GM18502 (cell line): ENCODE measurements around the gene CAT.

Experiments
- ATAC-seq: cut with Tn5 transposase; IDR thresholded peaks from one replicate; pipeline ENCODE4 v1.9.1; 2021; ENCODE audit warnings: mild to moderate bottlenecking; ENCODE audit not compliant: unreplicated experiment, poor library complexity

CAT gene

DNA sequence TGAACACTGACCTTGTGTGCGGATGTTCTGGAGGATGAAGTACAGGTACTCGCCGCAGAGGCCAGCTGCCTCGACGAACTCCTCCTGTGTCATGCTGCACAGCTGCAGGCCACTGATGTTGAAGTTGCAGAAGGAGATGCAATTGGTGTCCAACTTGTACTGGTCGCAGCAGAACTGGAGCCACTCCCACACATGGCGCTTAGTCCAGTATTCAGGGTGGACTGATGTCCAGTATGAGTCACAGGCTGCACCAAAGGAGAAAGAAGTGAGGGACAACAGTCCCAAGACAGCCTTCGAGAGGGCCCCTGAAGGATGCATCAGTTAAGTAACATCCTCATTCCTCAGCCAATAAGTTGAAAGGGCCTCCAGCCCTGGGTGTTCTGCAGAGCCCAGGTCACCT, 54.7 kb downstream of the CAT start:
- ATAC-seq = no peak

DNA sequence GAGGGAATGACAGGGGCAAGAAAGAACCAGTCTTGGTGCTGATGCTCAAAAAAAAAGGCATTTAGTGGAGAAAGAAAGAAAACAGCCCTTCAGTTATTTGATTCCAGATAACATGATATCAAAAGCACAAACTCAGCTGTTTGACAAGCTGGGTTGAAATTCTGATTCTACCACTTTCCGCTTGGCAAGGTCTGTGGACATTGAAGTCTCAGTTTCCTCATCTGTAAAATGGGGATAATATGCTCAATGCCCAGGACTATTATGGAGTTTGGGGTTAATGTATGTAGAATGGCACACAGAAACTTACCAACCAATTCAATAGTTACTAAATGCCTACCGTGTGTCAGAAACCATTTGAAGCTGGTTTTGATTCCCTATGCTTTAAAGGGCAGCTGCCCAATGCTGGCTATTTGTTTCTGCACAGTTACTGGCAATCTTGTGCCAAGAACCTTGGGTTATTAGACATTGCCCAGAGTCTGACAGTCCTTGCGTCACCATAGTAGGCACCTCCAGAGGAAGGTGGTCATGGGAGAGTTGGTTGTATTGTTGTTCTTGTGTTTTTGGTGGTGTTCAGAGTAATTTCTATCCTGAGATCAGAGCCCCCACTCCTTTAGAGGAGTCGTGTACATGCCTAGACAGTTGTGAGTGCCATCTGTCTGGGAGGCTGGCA, 55.3 kb downstream of the CAT start:
- ATAC-seq = no peak

DNA sequence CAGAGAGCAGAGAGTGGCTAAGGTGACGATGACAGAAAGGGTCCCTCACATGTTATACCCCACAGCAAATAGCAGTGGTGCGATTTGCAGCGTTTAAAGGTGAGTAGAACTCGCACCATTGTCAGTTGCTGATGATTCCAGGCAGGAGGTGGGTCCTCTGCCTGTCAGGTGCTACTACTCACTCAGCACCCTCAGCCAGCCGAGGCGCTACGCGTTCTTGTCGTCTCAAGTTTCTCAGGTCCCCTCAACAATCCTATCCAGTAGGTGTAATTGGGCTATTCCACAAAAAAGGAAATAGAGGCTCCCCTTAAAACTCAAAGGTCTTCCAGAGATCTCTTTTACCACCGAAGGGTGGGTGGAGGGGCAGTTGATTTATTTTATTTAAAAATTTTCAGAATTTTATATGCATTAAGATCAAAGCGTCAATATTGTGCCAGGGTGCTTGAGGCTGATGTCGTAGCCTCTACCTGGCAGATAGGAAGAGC, 56.5 kb downstream of the CAT start:
- ATAC-seq = no peak

DNA sequence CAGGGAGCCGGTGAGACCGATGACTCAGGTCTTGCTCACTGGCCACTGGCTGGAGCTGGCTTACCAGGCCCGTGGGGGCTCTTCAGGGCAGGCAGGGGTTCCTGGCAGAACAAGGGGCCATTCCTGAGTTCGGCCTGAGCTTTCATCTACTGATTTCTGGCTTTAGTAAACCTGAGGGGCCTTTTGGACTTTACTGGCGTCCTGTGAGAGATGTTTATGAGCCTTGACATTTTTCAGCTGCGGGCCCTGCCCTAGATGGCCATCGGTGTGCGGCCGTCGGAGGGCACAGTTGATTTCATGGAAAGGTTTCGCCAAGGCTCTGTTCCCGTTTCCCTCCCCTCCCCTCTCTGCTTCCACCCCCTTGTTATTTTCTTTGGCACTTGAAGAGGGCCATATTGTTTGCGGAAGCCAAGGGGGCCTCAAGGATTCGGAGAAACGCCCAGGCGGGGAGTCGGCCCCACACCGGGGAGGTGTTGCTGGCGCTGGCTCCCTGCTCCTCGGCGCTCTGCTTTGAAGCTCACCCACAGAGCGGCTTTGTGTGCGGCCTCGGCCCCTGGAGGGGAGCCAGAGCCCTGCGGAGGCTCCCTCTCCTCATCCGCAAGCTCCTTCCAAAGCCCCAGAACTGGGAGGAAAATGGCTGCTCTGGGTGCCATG, 57.1 kb downstream of the CAT start:
- ATAC-seq = no peak

DNA sequence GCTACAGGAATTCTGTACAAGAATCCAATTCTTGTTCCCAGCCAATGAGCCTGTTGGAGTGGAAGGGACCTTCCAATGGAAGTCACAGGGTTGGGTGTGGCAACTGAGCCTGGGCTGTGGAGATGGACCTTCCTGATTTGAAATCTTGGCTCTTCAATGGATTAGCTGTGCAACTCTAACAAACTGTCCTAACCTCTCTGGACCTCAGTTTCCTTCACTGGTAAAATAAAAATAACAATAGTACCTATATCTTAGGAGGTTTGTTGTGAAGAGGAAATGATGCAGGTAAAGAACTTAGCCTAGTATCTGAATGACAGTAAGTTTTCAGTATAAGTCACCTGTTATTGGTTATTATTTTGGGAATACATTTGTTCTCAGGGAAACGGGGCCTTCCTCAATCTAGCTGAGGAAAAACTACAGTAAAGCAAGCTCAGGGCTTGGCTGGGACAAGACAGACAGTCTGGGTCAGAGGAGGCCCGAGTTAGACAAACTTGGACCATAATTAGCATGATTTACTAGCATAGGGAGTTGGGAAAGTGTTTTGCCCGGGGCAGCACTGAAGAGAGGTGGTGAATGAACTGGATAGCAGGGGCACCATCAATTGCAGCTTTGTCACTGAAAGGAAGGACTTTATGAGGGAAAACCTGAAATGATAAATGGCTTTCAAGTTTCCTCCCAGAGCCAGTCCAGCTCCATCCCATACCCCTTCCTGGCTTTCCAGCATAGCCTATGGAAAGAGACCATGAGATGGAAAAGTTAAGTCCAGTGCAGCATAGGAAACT, 61.2 kb downstream of the CAT start:
- no peak for ATAC-seq

DNA sequence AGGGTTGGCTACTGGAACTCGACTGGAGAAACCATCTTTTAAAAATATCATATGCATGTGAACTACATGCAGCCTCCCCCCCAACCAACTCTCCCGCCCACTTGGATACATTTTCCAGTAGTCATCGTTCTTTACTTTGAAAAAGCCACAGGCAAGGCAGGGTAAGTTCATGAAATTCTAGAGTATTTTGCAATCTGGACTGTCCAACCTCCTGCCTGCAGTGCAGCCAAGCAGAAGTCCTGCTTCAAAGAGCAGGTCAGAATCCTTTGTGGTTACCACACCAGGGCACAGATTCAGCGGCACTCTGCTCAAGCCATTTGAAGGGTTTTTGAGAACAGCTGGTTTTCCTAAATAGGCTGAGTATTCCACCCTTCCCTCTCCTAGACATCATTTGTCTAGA, 62.8 kb downstream of the CAT start:
- ATAC-seq = no peak

DNA sequence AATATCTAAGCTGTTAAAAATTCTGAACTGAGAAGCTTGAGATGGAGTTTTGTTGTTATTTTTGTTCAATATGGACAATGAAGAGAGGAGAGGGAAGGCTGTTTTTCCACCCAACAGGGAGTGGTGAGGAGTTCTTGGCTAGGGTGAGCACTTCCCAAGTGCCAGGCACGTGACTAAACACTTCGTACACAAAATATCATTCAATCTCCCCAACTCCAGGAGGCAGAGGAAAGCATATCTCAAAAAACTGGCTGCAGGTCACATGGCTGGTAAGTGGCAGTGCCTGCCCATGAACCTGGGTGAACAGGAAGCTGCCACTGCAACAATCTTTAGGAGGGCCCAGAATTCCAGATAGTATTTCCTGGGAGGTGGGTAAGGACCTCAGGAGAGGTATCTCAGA, 63.2 kb downstream of the CAT start:
- no peak for ATAC-seq

DNA sequence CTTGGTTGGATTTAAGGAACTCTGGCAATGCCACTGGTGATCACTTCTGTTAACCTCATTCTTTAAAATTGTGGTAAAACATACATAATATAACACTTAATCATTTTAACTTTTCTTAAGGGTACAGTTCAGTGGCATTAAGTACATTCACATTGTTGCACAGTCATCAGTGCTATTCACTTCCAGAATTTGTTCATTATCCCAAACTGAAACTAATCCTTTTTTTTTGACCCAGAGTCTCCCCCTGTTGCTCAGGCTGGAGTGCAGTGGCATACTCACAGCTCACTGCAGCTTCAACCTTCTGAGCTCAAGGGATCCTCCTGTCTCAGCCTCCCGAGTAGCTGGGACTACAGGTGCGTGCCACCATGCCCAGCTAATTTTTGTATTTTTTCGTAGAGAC, 64.2 kb downstream of the CAT start:
- ATAC-seq = no peak

DNA sequence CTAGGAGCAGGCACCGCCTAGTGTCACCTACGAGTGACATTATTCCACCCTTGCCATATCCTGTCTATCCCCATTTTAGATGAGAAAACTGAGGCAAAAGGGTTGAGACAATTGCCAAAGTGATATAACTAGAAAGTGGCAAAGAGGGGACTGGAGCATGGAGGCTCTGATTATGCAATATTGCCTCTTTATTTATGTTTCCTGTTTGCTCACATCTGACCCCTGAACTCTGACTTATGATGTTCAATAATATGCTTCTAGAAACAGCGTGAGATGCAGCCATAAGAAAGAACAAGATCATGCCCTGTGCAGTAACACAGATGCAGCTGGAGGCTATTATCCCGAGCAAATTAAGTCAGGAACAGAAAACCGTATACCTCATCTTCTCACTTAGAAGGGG, 67.1 kb downstream of the CAT start:
- ATAC-seq = no peak

DNA sequence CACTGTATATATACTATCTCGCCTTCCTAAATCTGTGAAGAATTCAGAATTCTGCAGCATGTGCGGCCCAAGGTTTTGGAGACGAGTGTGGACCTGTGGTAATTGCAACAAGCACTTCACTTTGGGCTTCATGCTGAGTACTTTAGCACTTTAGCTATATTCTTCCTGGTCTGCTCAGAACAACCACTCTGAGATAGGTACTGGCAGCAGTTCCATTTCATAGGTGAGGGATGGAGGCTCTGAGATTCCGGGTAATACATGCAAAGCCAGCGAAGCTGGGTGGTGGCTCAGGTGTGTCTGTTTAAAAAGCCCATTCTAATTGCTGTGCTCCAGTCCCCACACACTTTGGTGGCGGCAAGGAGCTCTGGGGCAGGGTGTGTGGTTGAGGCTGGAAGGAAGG, 68.4 kb downstream of the CAT start:
- ATAC-seq = no peak

DNA sequence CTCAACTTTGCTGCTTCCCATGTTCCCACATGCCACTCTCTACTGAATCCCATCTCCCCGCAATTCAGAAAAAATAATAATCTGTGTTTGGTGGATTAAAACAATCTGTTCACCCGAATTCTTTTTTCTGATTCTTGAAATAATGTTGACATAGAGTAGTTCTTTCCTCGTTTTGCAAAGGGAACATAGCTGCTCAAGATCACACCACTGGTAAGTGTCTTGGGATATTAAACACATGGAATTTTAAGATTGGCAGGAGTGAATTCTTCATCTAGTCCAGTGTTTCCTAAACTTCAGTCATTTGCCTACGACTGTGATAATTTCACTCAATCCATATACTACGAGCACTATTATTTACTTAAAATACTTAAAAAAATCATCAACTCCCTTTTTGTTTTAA, 68.9 kb downstream of the CAT start:
- ATAC-seq = no peak

DNA sequence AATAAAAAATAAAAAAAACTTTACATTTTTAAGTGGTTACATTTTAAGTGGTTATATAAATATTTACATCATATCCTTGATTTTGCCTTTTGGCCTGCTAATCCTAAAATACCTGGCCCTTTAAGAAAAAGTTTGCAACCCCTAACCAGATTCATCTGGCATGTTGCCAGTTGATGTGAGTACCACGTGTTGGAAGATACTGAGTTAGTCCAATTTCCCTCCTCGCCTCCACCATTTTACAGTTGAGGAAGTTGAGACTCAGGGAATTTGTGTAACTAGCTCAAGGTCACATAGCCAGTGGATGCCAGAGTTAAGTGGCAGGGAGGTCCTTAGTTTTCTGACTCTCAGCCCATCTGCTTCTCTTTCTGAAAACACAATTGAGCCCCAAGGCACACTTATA, 69.8 kb downstream of the CAT start:
- no peak for ATAC-seq

DNA sequence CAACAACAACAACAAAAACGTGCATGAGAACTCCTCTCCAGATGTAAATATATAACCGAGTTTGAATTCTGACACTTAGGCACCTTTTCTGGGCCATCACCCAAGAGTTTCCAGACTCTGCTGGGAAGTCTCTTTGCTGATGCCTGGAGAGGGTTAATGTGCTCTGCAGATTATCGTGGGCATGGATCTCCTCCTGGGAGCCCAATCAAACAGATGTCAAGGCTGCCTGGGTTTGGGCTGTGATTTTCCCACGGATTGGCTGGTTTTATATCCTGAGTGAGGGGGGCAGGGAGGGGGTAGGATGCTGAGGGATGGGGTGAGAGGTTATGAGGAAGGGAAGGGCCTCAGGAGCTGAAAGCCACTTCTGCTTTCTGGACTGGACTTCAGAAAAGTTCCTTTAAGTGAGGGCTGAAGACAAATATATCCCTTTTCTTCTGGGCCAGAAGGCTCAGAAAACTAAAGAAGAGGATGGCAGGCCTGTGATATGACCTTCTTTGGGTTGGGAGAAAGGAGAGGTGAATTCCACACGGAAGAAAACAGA, 70.7 kb downstream of the CAT start:
- no peak for ATAC-seq

DNA sequence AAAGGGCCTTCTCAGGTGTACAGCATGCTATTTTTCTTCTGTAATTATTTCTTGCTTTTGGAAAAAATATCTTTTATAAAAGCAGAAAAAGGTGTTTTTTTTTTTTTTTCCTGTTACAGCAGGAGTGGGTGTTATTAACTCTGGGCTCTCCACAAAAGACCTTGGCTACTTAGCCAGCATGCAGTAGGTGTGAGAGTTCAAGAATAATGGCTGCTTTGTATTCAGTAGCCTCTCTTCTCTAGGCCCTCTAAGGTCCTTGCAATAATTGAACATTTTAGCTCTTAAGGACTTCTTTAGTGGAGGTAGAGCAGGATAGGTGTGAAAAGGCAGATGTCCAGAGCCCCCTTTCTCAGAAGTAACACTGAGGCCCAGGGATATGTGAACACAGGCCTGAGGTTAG, 71.5 kb downstream of the CAT start:
- ATAC-seq = no peak

DNA sequence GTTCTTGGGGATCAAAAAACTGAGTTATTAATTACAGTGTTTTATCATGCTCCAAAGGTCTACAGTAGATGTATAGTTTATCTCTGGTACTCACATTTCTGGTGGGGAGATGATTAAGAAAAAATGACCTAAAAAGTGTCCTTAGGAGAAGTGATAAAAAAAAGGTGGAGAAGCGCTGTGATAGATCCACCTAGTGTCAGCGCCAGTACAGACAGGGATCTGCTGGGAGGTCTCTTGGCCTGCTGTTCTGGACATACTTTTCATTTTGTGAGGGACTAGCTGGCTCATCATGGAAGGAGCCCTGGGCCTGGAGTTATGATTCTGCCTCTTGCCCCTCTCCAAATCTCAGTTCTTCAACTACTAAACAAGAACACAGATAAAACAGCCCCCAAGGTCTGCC, 71.9 kb downstream of the CAT start:
- no peak for ATAC-seq

DNA sequence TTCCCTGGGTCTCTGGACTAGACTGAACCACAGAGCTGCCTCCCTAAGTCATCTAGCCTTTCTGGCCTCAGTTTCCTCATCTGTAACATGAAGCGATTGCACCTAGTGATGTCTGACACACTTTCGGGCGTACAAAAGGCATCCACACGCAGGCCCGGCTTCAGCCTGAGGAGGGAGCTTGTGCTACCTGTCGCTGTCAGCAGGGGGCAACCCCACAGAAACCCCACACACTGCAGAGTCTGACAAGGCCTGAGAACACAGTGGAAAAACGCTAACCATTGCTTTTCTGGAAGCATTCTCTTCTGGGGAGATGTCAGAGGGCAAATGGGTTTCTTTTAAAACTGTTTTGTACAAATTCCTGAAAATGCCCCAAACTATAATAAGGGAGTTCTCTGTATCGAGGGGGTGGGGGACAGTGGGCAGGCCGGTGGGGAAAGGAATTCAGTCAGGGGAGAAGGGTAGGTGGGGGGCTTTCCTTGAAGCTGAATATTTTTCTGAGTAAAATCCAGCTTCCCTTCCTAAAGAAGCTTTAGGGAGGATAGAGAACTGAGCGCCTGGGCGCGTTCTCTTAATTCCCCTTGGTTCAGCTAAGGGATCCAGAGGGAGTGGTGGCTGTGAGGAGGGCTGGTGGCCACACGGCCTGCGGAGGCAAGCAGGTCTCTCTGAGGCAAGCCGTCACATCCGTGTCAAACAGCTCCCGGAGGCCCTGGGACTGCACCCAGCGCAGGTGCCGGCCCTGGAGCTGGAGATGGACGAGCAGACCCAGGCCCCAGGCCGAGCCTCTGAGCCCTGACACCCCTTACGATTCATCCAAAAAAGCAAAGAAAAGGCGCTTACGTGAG, 74.3 kb downstream of the CAT start:
- peak; percentile 96 for ATAC-seq

DNA sequence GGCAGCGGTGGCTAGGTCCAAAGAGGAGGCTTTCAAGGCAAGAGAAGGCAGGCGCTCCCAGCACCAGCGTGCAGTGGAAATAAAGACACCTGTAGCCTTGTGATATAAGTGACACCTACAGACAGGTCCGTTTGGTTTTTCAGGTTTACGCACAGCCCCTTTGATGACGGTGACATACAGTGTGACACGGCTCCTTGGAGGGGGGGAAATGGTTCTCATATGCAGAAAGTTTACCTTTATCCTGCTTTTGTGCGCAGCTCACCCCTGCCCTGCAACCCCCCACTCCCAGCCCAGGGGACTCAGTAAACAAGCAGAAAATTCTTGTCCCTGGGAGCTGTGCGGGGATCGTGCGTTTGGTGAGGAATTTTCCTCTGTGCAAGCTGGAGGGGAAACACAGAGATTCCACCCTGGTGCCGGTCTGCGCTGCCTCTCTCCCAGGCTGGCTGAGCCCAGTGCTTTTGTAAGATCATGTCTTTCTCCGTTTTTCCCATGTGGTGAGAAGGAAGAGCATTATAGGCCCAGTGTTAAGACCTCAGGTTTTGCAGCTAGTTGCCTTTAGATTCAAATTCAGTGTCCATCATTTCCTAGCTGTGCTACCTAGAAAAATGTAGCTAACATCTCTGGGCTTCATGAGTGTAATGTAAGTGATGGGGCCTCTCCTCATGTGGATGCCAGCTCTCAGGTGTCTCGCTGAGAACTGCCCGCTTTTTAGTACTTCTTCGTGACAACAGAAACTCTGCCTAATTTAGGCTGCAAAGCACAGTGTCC, 75.1 kb downstream of the CAT start, which contains the start of gene ELF5:
Gene ELF5 (minus strand): TSS at position 113 of the 768 bp plus-strand sequence. CDS start 8,045 bp downstream, outside the sequence.
- ATAC-seq = no peak

DNA sequence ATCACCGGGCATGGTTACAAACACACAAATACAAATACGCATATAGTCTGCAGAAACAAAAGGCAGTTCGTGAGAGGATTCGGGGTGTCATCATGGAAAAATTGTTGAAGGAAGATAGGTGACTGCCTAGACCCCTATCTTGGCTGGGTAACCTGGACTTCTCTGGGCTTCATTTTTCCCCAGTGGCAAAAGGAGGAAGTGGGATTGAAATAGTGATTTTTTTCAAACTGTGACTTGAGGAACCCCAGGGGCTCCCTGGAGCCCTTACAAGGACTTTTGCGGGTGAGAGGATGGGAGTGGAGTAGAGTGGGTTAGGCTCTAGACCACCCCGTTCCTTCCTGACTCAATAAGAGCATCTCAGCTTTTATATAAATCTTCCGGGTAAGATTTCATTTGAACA, 75.9 kb downstream of the CAT start:
- ATAC-seq = no peak

DNA sequence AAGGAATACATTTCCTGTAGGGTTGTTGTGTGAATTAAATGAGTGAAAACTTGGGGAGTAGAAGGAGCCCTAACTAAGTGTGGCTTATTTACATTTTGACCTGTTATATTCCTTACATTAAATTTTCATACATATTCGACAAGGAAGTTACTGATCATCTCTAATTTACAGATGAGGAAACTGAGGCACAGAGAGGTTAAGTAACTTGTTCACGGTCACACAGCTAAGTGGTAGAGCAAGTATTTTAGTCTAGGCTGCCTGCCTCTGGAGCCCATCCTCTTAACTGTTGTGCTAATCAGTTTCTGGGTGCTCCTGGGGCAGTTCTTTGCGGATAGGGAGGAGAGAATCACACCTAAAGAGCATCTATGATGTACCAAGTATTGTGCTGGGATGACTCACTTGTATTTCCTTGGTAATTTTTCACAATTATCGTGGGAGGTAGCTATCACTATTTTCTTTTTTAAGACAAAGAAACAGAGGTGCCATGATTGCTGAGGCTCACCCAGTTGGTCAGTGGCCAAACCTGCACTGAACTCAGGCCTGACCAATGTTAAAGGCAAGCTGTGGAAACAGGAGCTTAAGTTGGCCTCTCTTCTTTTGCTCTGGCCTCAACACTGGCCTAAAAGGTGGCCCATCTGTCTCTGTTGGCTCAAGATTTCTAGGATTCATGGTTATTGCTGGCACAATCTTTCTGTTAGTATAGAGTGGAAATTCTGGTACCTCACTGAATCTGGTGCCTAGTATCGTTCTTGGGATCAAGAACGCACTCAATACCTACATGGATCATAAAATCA, 77.7 kb downstream of the CAT start:
- no peak for ATAC-seq
